Endothelial cell of umbilical vein (primary cell): ENCODE results near the gene CITED2. TPM values are rescaled to one million over a fixed set of nuclear protein-coding genes. Genes with fewer than 3 reads are reported as not detected.
A peak's percentile ranks its signal among the peaks of the same experiment; 100 is the strongest.

Source experiments
- BruUV-seq: library from RNA; stranded (reverse); fragments of 400-500 nt; replicated peaks from 2 replicates; lab custom pipeline; 2021; lab: Mats Ljungman, UMichigan
- CTCF ChIA-PET: fragments of 300-600, 350-600 bp; sonication (Branson Sonifier 250); formaldehyde crosslinking; loops from one replicate; lab custom pipeline; 2021; ENCODE audit warnings: antibody characterized with exemption, inconsistent platforms; lab: Charles Lee
- POLR2A ChIA-PET: fragments of 300-600, 350-600 bp; sonication (Branson Sonifier 250); formaldehyde crosslinking; loops from one replicate; lab custom pipeline; 2021; ENCODE audit warnings: antibody characterized with exemption, inconsistent platforms; lab: Charles Lee
- DNase-seq: peaks from one replicate; pipeline ENCODE4 v3.0.0-alpha.2; 2011; ENCODE audit warnings: low read depth, low spot score
- FAIRE-seq: peaks from 2 replicates; lab custom pipeline; 2011; peaks lifted over from hg19 to GRCh38; lab: Jason Lieb, UNC
- H2AFZ ChIP-seq: 2 replicates; pipeline ENCODE4 v1.6.0; 2012; ENCODE audit warnings: low read depth, low read length, control low read depth, inconsistent platforms
- H3K27ac ChIP-seq: 2 replicates; pipeline ENCODE4 v1.5.1; 2011; ENCODE audit warnings: low read depth, mild to moderate bottlenecking, control low read depth, low read length, moderate library complexity; ENCODE audit not compliant: insufficient read depth
- H3K27me3 ChIP-seq, 2 experiments: 2 replicates each; pipeline versions ENCODE4 v1.6.0 to v1.6.1; 2011; ENCODE audit warnings: low read length in 2 of 2, mixed read lengths in 1 of 2; ENCODE audit not compliant: control insufficient read depth in 2 of 2, insufficient read depth in 2 of 2
- H3K36me3 ChIP-seq, 2 experiments: 2 replicates in 1 of 2; 3 replicates in 1 of 2; pipeline ENCODE4 v1.5.1; 2011; ENCODE audit warnings: low read length in 2 of 2, mild to moderate bottlenecking in 1 of 2, moderate library complexity in 1 of 2; ENCODE audit not compliant: control insufficient read depth in 2 of 2, insufficient read depth in 2 of 2; ENCODE audit errors: extremely low read depth in 1 of 2
- H3K4me1 ChIP-seq: 3 replicates; pipeline ENCODE4 v1.5.1; 2011; ENCODE audit warnings: mild to moderate bottlenecking, low read length; ENCODE audit not compliant: control insufficient read depth, insufficient read depth; ENCODE audit errors: extremely low read depth
- H3K4me2 ChIP-seq: 2 replicates; pipeline ENCODE4 v1.6.1; 2011; ENCODE audit warnings: low read length, control low read depth, mixed read lengths; ENCODE audit not compliant: insufficient read depth
- H3K4me3 ChIP-seq, 3 experiments: fragments of 200-600 bp in 1 of 3; sonication (generic), shearing (Covaris generic) in 1 of 3; replicated peaks in 1 of 3; 2 replicates each; pipeline ENCODE4 v1.5.1; 2011 to 2016; ENCODE audit warnings: control low read depth in 3 of 3, low read length in 3 of 3, mild to moderate bottlenecking in 2 of 3, inconsistent platforms in 1 of 3, low read depth in 1 of 3, moderate library complexity in 1 of 3; ENCODE audit not compliant: insufficient read depth in 1 of 3
- H3K79me2 ChIP-seq: 2 replicates; pipeline ENCODE4 v1.6.0; 2012; ENCODE audit warnings: low read length, inconsistent platforms; ENCODE audit not compliant: control insufficient read depth, insufficient read depth
- H3K9ac ChIP-seq: replicated peaks from 2 replicates; pipeline ENCODE3; 2011; ENCODE audit warnings: low read length, control low read depth; ENCODE audit not compliant: insufficient read depth; ENCODE audit errors: extremely low read depth
- H3K9me1 ChIP-seq: replicated peaks from 3 replicates; pipeline ENCODE4 v1.6.0; 2011; ENCODE audit warnings: mild to moderate bottlenecking, low read length; ENCODE audit not compliant: control insufficient read depth, insufficient read depth; ENCODE audit errors: extremely low read depth
- H3K9me3 ChIP-seq: replicated peaks from 2 replicates; pipeline ENCODE4 v1.5.1; 2012; ENCODE audit warnings: low read length, inconsistent platforms; ENCODE audit not compliant: control insufficient read depth, insufficient read depth
- H4K20me1 ChIP-seq: replicated peaks from 2 replicates; pipeline ENCODE3; 2011; ENCODE audit warnings: mild to moderate bottlenecking, low read length; ENCODE audit not compliant: control insufficient read depth, insufficient read depth; ENCODE audit errors: extremely low read depth
- EZH2 ChIP-seq: IDR thresholded peaks from 2 replicates; pipeline ENCODE4 v1.6.1; 2012; ENCODE audit warnings: borderline replicate concordance, low read depth, mild to moderate bottlenecking, moderate library complexity, low read length, inconsistent platforms; ENCODE audit not compliant: severe bottlenecking
- FOS ChIP-seq: IDR thresholded peaks from 2 replicates; pipeline ENCODE4 v1.6.1; 2011; ENCODE audit warnings: mild to moderate bottlenecking, low read length, moderate library complexity, borderline replicate concordance; ENCODE audit not compliant: insufficient read depth
- GATA2 ChIP-seq: IDR thresholded peaks from 2 replicates; pipeline ENCODE4 v1.7.0; 2011; ENCODE audit warnings: low read depth, mild to moderate bottlenecking, moderate library complexity, mixed read lengths, low read length; ENCODE audit not compliant: insufficient read length, insufficient read depth
- POLR2A ChIP-seq: IDR thresholded peaks from 2 replicates; pipeline ENCODE4 v1.6.1; 2012; ENCODE audit warnings: low read depth, mild to moderate bottlenecking, control low read depth, low read length
- dilution Hi-C: fragments of 300-500 bp; cut with MboI; formaldehyde crosslinking; loops from one replicate; pipeline ENCODE4 v1.15.0; 2019; ENCODE audit warnings: low sequenced_read_pairs; ENCODE audit not compliant: extremely low pct_ligation_motif_present
- intact Hi-C: fragments of 100-400 bp; cut with micrococcal nuclease; formaldehyde crosslinking; loops from one replicate; pipeline ENCODE4 v1.10.0; 2022
- polyA plus RNA-seq, 4 experiments: library from polyadenylated mRNA; depleted of rRNA in 3 of 4; stranded (reverse) in 3 of 4; unstranded in 1 of 4; fragments of >200 nt; gene quantifications; 2 replicates each; pipeline versions ENCODE4 v1.2.1 to v1.2.3, GENCODE V29; 2011 to 2012; ENCODE audit warnings: missing spikeins in 1 of 4
- total RNA-seq: library from RNA; stranded (reverse); gene quantifications from 2 replicates; pipeline ENCODE4 v1.2.3, GENCODE V29; 2021
- TF ChIP-seq, protein P1 (sequence below): IDR thresholded peaks from 2 replicates; pipeline ENCODE4 v1.6.1; 2011; ENCODE audit not compliant: insufficient read depth, insufficient read length

CITED2 gene
- total and polyA plus RNA-seq, 2 donors (not counting 3 experiments of a cell fraction or from before 2014, with no cell fraction given), result 81.1 to 85.7 TPM

DNA sequence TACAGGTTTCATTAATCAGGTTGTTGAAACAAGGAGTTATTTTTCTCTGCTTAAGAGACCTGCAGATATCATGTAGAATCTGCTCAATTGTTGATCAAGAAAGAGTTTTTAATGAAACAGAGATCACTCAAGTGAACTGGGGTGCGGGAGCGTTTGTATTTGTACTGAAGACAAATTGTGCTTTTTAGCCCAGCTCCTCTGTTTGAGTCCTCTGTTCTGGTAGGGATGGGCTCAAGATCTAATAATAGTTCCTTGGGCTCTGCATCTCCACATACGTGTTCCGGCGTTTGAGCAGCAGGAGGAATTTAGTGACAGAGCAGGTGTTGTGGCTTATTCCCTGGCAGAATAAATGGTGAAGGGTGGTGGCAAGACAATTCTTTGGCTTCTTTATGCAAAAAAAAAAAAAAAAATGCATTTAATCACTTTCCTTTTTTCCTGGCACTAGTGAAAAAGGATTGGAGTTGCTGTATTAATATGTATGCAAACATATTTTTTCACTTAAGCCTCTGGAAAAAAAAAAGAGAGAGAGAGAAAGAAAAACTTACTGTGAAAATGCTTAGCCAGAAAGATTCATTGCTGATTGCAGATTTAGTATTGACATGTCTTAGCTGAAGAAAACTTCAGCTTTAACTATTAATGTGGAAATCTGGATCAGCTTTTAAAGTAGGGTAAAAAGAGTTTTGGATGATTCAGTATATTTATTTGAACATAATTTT lies 4.0 kb downstream of the CITED2 start:
- peak overlapping the region; percentile 95 for H3K9ac ChIP-seq
- peaks cover 33% of the 10 kb centered on the region for H3K79me2 ChIP-seq
- H3K4me2 ChIP-seq, result peak overlapping the region; percentile 92
- intact Hi-C loops (loop anchor here (1.0 to 10.0 kb wide), 7 partner anchors 557 to 1954 kb away; no protein-coding TSS in a partner anchor), dilution Hi-C loops (no loop called here)
- no peak overlapping the region for H2AFZ ChIP-seq
- no peaks in the 10 kb centered on the region for H3K9me3 ChIP-seq
- no peak for DNase-seq
- CTCF ChIA-PET, result interaction anchor here (0.6 to 2.4 kb wide), 46 partner anchors 8 to 1956 kb away, joined by 3 to 49 read pairs (median 5); no protein-coding TSS in a partner anchor
- peaks cover 41% of the 10 kb centered on the region for H3K4me1 ChIP-seq
- no peaks in the 10 kb centered on the region for H3K36me3 ChIP-seq
- H3K27ac ChIP-seq, result peak overlapping the region; percentile 6
- no peak overlapping the region for H3K4me3 ChIP-seq
- TF ChIP-seq, protein P1, sequence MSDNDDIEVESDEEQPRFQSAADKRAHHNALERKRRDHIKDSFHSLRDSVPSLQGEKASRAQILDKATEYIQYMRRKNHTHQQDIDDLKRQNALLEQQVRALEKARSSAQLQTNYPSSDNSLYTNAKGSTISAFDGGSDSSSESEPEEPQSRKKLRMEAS, result no peak
- TF ChIP-seq GATA2 (no peak), POLR2A (no peak), FOS (no peak), EZH2 (no peak)
- no peak for FAIRE-seq
- BruUV-seq, result no TSS peak
- no peaks in the 10 kb centered on the region for H4K20me1 ChIP-seq
- no peaks in the 10 kb centered on the region for H3K9me1 ChIP-seq
- no peaks in the 10 kb centered on the region for H3K27me3 ChIP-seq
- POLR2A ChIA-PET, result interaction anchor here (0.6 to 2.1 kb wide), 9 partner anchors 217 to 976 kb away, joined by 3 to 13 read pairs (median 5); no protein-coding TSS in a partner anchor
